Breast epithelium (tissue), 3 donors: ENCODE results near the gene HEY2.

Source experiments
- CTCF ChIP-seq, 3 donors: fragments of 450-650 bp; IDR thresholded peaks; one replicate each; pipeline ENCODE4 v1.5.1; 2016 to 2017; ENCODE audit warnings: antibody characterized with exemption in 3 of 3, mild to moderate bottlenecking in 3 of 3, moderate library complexity in 3 of 3
- POLR2A ChIP-seq: fragments of 450-650 bp; IDR thresholded peaks from one replicate; pipeline ENCODE4 v1.6.1; 2016; ENCODE audit warnings: antibody characterized with exemption, mild to moderate bottlenecking, moderate library complexity
- POLR2AphosphoS5 ChIP-seq, 3 donors: sonication (generic); formaldehyde crosslinking; IDR thresholded peaks; one replicate each; pipeline ENCODE4 v1.6.1; 2017; ENCODE audit warnings: antibody characterized with exemption in 3 of 3

- TF ChIP-seq CTCF (IDR thresholded peaks at IDR 0.05) (no peak), POLR2A (no peak), POLR2AphosphoS5 (IDR thresholded peaks at IDR 0.05) (no peak)
Observed at GRCh38 chr6:125749865-125750691, 646 bp downstream of the HEY2 start.
